ENCODE data around the gene CCDC86. TPM values are rescaled to one million over a fixed set of nuclear protein-coding genes. Genes with fewer than 3 reads are reported as not detected.

The CCDC86 gene
- total and polyA plus RNA-seq, 2 of the 4 experiments (the other 2 are of a cell fraction): 9.5 to 34.0 TPM

GRCh38 chr11:60825790-60826189 is 16.1 kb upstream of the CCDC86 start:
- intact Hi-C loops (cut with micrococcal nuclease): no loop called here
- no peak for ATAC-seq (ENCODE audit: low read depth)
- Histone ChIP-seq H3K4me1 (ENCODE audit: control insufficient read depth, insufficient read depth, low read length) (no peaks in the 10 kb centered on the region), H3K14ac (replicated peaks; ENCODE audit: low read depth, low read length) (no peak overlapping the region), H2BK5ac (ENCODE audit: low read depth, low read length, poor library complexity, severe bottlenecking) (no peak overlapping the region), H2BK120ac (ENCODE audit: low read depth, low read length) (no peak overlapping the region), H4K5ac (ENCODE audit: low read depth, low read length) (no peak overlapping the region), H3K9ac (ENCODE audit: low read depth, low read length) (no peak overlapping the region), H3K4me3 (ENCODE audit: insufficient read depth, low read depth, low read length) (no peak overlapping the region), H3K4me2 (ENCODE audit: low read depth, low read length) (no peak overlapping the region), H3K4ac (ENCODE audit: low read depth, low read length) (no peak overlapping the region), H3K9me3 (ENCODE audit: control insufficient read depth, insufficient read depth, low read length) (no peaks in the 10 kb centered on the region), H2BK15ac (ENCODE audit: low read depth, low read length) (no peak overlapping the region), H2AK9ac (replicated peaks; ENCODE audit: low read depth, low read length, poor library complexity) (no peak overlapping the region), H3K27ac (ENCODE audit: insufficient read depth, low read length) (no peak overlapping the region), H3K18ac (ENCODE audit: low read depth, low read length) (no peak overlapping the region), H2BK20ac (ENCODE audit: low read depth, low read length) (no peak overlapping the region), H3K56ac (ENCODE audit: extremely low read depth, insufficient read depth, low read length) (no peak overlapping the region), H4K20me1 (ENCODE audit: insufficient read depth, low read length) (no peaks in the 10 kb centered on the region), H3K23ac (ENCODE audit: low read depth, low read length) (no peak overlapping the region), H2AFZ (replicated peaks; ENCODE audit: low read length, poor library complexity) (no peak overlapping the region), H3K27me3 (ENCODE audit: control insufficient read depth, insufficient read depth, low read length) (peaks cover 45% of the 10 kb centered on the region), H2AK5ac (ENCODE audit: low read depth, low read length) (no peak overlapping the region), H4K8ac (ENCODE audit: low read depth in 2 of 2, low read length in 2 of 2) (no peak overlapping the region), H3K9me1 (ENCODE audit: insufficient read depth, low read length) (no peaks in the 10 kb centered on the region), H3K36me3 (ENCODE audit: control insufficient read depth, insufficient read depth, low read length) (no peaks in the 10 kb centered on the region), H4K91ac (ENCODE audit: insufficient read depth, low read depth, low read length) (no peak overlapping the region), H3K79me1 (ENCODE audit: low read depth in 1 of 2, low read length in 2 of 2) (no peaks in the 10 kb centered on the region)
- 62% methylated on average over 3 of the region's 6 CpGs; no CpG with 5 or more reads in 1 of the 2 experiments for WGBS, 2 experiments (ENCODE audit: extremely low coverage in 2 of 2, insufficient read length in 1 of 2)
- in situ Hi-C loops (cut with MboI; ENCODE audit: low sequenced_read_pairs): no loop called here
- POLR2A ChIA-PET (ENCODE audit: unreplicated experiment): no interaction called here
- CTCF ChIA-PET: no interaction called here
- dilution Hi-C loops (cut with HindIII; ENCODE audit: low sequenced_read_pairs, unreplicated experiment): no loop called here
- DNase-seq: no peak
- no peak for TF ChIP-seq RCOR1 (IDR thresholded peaks at IDR 0.05; ENCODE audit: insufficient replicate concordance, low read length)
- TF ChIP-seq USF2 (IDR thresholded peaks at IDR 0.05; ENCODE audit: low read depth, low read length): no peak
- TF ChIP-seq ELK1 (IDR thresholded peaks at IDR 0.05; ENCODE audit: borderline replicate concordance, low read depth, low read length): no peak
- no peak for TF ChIP-seq RFX5 (IDR thresholded peaks at IDR 0.05; ENCODE audit: low read depth, low read length)
- no peak for TF ChIP-seq CHD1 (IDR thresholded peaks at IDR 0.05; ENCODE audit: low read depth, low read length)
- no peak for TF ChIP-seq RAD21 (IDR thresholded peaks at IDR 0.05; ENCODE audit: low read length)
- no peak for TF ChIP-seq NFE2L2 (IDR thresholded peaks at IDR 0.05; ENCODE audit: low read depth, low read length)
- no peak for TF ChIP-seq MAFK (IDR thresholded peaks at IDR 0.05; ENCODE audit: low read depth, low read length)
- no peak for TF ChIP-seq BHLHE40 (IDR thresholded peaks at IDR 0.05; ENCODE audit: low read depth, low read length)
- no peak for TF ChIP-seq MAZ (IDR thresholded peaks at IDR 0.05; ENCODE audit: borderline replicate concordance, low read depth, low read length)
- TF ChIP-seq FOS (IDR thresholded peaks at IDR 0.05; ENCODE audit: low read depth, low read length): no peak
- TF ChIP-seq CEBPB (IDR thresholded peaks at IDR 0.05; ENCODE audit: low read depth, low read length): no peak
- TF ChIP-seq POLR2A (IDR thresholded peaks at IDR 0.05; ENCODE audit: low read depth, low read length): no peak
- no peak for TF ChIP-seq SMC3 (IDR thresholded peaks at IDR 0.05; ENCODE audit: low read depth, low read length)
- BruUV-seq (replicated peaks): no TSS peak

All from IMR-90 (cell line).